KOPT-K1 (cell line): ENCODE data around the gene PPARG.

Experiments
- H3K27ac ChIP-seq: fragments of 200-600 bp; sonication (generic); 2 replicates; pipeline ENCODE4 v1.5.1; 2016; ENCODE audit warnings: antibody characterized with exemption, mild to moderate bottlenecking, low read depth, low read length; ENCODE audit not compliant: poor library complexity, severe bottlenecking
- H3K36me3 ChIP-seq: fragments of 200-600 bp; sonication (generic); 2 replicates; pipeline ENCODE4 v1.5.1; 2017; ENCODE audit warnings: antibody characterized with exemption, mild to moderate bottlenecking, low read length, moderate library complexity; ENCODE audit not compliant: insufficient read depth
- H3K9me3 ChIP-seq: fragments of 200-600 bp; sonication (generic); 2 replicates; pipeline ENCODE4 v1.5.1; 2017; ENCODE audit warnings: antibody characterized with exemption, low read length, mild to moderate bottlenecking; ENCODE audit not compliant: insufficient read depth, poor library complexity, severe bottlenecking

The PPARG gene

GRCh38 chr3:12409684-12410596 is 121.1 kb downstream of the PPARG start:
- no peak overlapping the region for H3K27ac ChIP-seq
- no peaks in the 10 kb centered on the region for H3K9me3 ChIP-seq
- H3K36me3 ChIP-seq, result no peaks in the 10 kb centered on the region

DNA sequence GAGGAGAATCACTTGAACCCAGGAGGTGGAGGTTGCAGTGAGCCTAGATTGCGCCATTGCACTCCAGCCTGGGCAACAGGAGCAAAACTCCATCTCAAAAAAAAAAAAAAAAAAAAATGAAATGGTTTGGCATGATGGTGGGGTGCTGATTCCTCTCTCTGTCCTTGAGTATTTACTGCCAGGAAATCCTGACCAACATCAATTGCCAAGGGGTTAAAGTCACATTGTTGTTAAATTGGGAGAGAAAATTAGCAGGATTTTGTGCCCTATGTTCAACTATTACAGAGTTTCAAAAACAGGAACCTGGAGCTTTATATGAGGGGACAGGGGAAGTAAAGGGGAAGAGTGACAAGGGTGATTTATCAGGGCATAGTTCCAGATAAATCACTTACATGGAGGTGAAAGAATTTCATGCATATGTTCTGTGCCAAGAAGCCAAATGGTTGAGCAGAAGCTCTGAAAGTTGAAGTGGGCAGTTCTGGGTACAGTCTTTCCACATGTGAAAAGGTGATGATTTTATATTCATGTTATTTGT is 124.9 kb downstream of the PPARG start:
- Histone ChIP-seq H3K27ac (no peak overlapping the region), H3K9me3 (no peaks in the 10 kb centered on the region), H3K36me3 (no peaks in the 10 kb centered on the region)

DNA sequence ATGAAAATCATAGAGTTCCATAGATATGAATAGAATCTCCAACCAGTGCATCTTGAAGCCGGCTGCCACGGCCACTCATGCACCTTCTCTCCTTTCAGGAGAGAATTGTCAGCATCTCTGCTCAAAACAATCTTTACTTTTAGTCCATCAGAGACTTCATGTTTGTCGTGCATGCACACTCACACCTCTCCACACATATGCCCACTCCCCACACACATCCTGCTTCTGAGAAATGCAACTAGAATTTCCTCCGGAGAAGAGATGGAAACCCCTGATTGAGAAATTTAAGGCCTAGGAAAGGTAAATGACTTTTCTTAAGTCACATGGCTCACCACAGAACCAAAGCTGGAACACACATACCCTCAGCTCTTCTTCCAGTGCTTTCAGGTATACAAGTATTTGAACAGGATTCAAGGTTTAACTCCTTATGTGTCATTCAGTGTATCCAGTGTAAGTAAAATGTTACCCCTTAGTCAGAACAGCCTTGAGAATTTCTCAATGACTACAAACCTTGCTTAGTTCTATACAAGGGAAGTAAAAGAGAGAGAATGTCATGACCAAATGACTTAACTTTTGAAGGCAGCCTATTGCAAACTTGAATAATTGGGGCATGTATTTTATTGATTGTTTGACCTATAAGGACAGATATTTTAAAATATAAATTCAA is 126.3 kb downstream of the PPARG start:
- Histone ChIP-seq H3K9me3 (no peaks in the 10 kb centered on the region), H3K27ac (no peak overlapping the region)

DNA sequence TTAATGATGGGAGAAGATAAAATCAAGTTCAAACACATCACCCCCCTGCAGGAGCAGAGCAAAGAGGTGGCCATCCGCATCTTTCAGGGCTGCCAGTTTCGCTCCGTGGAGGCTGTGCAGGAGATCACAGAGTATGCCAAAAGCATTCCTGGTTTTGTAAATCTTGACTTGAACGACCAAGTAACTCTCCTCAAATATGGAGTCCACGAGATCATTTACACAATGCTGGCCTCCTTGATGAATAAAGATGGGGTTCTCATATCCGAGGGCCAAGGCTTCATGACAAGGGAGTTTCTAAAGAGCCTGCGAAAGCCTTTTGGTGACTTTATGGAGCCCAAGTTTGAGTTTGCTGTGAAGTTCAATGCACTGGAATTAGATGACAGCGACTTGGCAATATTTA is 127.9 kb downstream of the PPARG start:
- Histone ChIP-seq H3K36me3 (no peaks in the 10 kb centered on the region), H3K9me3 (no peaks in the 10 kb centered on the region), H3K27ac (no peak overlapping the region)

More for the DNA sequence above, 126.3 kb downstream of the PPARG start:
- no peaks in the 10 kb centered on the region for H3K36me3 ChIP-seq

DNA sequence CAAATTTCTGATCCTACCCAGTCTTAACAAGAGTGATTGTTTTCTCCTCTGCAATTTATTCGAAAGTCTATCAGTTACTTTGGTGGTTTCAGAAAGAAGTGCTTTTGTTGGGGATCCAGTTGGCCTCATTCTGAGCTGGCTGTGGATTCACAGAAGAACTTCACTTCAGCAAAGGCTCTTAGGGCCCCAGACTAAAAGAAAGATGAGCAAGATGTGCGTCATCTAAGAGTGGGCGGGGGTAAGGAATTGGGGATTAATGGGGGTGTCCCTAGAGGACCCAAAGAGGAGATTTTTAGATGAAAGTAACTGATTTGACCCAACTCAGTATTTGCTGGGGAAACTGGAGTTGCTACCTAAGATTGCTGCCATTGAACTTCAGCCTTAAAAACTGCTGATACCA is 131.5 kb downstream of the PPARG start:
- Histone ChIP-seq H3K9me3 (no peaks in the 10 kb centered on the region), H3K36me3 (no peaks in the 10 kb centered on the region), H3K27ac (no peak overlapping the region)

- Histone ChIP-seq H3K9me3 (no peaks in the 10 kb centered on the region), H3K36me3 (no peaks in the 10 kb centered on the region), H3K27ac (no peak overlapping the region)
Observed at GRCh38 chr3:12421132-12421531, 132.3 kb downstream of the PPARG start.

DNA sequence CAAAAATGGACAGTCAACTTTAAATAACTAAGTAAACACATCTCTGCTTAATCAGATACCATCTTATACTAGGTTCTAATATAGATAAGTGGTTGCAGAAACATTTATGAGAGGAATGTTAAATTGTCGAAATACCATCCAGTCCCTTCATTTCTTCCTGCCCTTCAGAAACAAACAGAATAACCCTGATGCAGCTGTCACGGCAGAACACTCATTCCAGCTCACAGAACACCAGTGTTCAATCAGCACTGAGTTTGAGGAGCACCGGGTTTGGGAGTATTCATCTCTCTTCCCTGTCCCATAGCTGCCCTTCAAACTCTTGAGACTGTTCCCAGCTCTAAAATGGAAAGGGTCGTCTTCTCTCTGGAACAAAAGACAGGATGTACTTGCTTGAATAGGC is 134.3 kb downstream of the PPARG start:
- Histone ChIP-seq H3K9me3 (no peaks in the 10 kb centered on the region), H3K36me3 (no peaks in the 10 kb centered on the region), H3K27ac (no peak overlapping the region)

DNA sequence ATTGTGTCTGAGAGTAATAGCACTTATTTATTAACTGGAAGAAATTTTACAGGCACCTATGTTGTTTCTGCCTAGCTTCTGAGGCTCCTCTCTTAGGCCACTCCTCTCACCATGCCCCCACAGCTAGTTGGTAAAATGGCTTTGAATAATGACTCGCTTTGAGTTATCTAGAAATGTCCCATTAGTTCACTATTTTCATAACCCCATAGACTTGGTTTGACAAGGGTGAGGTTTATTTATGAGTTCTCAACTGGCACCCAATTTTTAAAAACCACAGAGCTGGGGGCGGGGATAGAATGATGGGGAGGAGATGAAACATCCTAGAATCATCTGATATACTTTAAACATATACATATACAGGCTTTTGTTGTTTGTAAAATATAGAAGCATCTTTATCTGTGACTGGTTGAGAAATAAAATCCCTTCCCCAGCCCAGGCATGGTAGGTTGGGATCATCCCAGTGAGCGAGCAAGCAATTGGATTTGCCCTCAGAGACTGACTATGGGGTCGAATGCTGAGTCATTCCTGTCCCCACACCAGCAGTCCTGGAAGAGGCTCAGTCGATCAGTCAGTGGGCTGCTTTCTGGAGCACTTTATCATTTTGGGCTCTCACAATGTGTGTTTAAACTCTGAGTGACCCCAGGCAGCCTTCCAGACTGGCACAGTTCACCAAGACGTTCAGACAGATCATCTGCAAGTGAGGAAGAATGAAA is 135.2 kb downstream of the PPARG start:
- H3K27ac ChIP-seq, result no peak overlapping the region
- H3K9me3 ChIP-seq, result no peaks in the 10 kb centered on the region
- no peaks in the 10 kb centered on the region for H3K36me3 ChIP-seq

DNA sequence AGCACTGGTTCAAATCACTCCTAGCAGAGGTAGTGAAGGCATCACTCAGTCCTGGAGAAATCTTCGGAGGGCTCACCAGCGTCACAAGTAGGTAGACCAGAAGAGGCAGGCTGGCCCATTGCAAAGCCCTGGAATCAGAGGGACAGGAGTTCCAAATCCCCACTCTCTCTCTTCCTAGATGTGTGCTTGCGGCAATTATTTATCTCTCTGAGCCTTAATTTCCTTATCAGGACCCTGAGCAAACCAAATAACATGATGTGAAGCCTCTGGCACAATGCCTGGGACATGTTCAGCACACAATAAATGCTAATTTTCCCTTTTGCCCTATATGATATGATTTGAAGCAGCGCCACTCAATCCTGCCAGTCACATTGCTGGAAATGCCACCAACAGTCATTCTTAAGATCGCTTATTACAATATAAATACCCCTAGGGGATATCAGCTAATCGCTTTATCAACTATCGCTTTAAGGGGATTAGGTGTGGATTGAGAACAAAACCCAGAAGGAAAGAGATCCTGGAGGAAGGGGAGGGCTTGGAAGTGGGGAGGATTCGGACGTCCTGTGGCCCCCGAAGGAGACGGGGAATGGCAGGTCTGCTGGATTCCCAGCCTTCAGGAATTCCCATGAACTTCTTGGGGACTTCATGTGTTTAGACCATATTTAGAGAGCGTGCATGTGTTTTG is 135.9 kb downstream of the PPARG start:
- Histone ChIP-seq H3K27ac (no peak overlapping the region), H3K36me3 (no peaks in the 10 kb centered on the region), H3K9me3 (no peaks in the 10 kb centered on the region)

DNA sequence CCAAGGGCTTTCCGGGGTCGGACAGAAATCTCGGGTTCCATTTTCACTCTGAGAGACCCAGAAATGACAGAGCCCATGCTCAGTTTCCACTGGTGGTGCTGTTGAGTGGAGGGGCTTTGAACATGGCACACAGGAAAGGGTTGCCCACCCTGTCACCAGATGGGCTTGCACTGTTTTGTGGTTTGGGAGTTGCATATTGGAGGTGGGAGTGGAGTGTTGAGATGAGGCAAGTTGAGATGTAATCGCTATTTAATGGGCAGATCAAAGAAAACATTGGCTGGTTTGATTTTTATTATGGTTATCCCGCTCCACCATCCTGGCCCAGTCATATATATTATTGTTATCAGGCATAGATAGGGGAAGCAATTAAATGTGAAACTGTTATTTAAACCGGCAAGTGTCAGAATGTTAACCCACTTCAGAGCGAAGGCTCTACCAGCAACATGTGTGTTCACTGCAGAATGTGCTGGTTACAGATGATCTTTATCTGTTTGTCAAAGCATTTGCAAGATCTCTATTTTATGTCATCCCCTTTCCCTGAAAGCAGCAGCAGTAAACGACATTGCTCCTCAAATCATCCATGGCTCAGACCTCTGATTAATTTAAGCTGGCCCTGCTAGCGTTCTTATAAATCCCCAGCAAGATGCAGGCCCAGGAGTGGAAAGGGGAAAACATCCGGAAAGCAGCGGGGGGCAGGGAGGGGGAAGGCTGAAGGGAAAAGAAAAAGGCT is 137.1 kb downstream of the PPARG start:
- Histone ChIP-seq H3K9me3 (no peaks in the 10 kb centered on the region), H3K27ac (no peak overlapping the region), H3K36me3 (no peaks in the 10 kb centered on the region)

- Histone ChIP-seq H3K27ac (no peak overlapping the region), H3K9me3 (no peaks in the 10 kb centered on the region), H3K36me3 (no peaks in the 10 kb centered on the region)
Observed at GRCh38 chr3:12427551-12427950, 138.7 kb downstream of the PPARG start.

DNA sequence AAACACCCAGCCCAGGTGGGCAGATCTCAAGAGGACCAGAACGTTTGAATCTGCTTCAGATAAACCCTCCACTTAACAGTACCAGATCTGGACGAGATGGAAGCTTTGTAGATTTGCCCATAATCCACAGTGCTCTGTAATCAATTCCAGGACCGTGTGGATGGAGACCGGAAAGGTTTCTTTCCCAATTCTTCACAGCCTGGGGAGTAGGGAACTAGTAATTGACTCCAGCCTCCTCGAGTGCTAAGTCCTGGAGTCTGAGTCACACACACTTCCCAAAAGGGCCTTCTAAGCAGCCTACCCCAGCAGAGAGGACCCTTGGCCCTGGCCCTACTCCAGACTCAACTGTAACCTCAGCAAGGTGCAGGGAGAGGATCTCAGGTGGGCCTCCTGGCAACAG is 139.3 kb downstream of the PPARG start:
- Histone ChIP-seq H3K27ac (no peak overlapping the region), H3K9me3 (no peaks in the 10 kb centered on the region), H3K36me3 (no peaks in the 10 kb centered on the region)

- Histone ChIP-seq H3K27ac (no peak overlapping the region), H3K36me3 (no peaks in the 10 kb centered on the region), H3K9me3 (no peaks in the 10 kb centered on the region)
Observed at GRCh38 chr3:12430086-12430485, 141.2 kb downstream of the PPARG start.

DNA sequence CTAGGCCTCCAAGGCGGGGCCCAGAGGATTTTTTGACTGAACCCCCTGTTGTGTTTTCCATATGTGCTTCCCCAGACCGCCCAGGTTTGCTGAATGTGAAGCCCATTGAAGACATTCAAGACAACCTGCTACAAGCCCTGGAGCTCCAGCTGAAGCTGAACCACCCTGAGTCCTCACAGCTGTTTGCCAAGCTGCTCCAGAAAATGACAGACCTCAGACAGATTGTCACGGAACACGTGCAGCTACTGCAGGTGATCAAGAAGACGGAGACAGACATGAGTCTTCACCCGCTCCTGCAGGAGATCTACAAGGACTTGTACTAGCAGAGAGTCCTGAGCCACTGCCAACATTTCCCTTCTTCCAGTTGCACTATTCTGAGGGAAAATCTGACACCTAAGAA is 145.0 kb downstream of the PPARG start:
- H3K27ac ChIP-seq, result no peak overlapping the region
- no peaks in the 10 kb centered on the region for H3K9me3 ChIP-seq
- no peaks in the 10 kb centered on the region for H3K36me3 ChIP-seq
